ENCODE data around the gene PTPRT. TPM values are rescaled to one million over a fixed set of nuclear protein-coding genes. Genes with fewer than 3 reads are reported as not detected.

PTPRT gene
- total RNA-seq, 1 experiment from 2014 or later: 0.13 TPM

- no peaks in the 10 kb centered on the region for H3K23me2 ChIP-seq (ENCODE audit: insufficient read length, low read depth, low read length, poor library complexity, severe bottlenecking)
- H4K91ac ChIP-seq (ENCODE audit: insufficient read length, low read depth, low read length): no peak overlapping the region
- no peak overlapping the region for H3K4ac ChIP-seq (ENCODE audit: low read depth, low read length)
- no peaks in the 10 kb centered on the region for H3K27me3 ChIP-seq (ENCODE audit: insufficient read depth, low read length)
- Mint-ChIP-seq H3K4me1 (peaks cover 2 to 10% of the 10 kb centered on the region in 2 experiments; a peak in 2 of 4 replicates), H3K27ac (no peak overlapping the region), H3K9me3 (no peaks in the 10 kb centered on the region), H3K4me3 (no peak overlapping the region), H3K36me3 (ENCODE audit: insufficient read depth in 1 of 3, low read depth in 3 of 3) (no peaks in the 10 kb centered on the region), H3K27me3 (ENCODE audit: low read depth) (peaks cover 26% of the 10 kb centered on the region)
- peak; percentile 33 for DNase-seq
- H3K4me1 ChIP-seq (ENCODE audit: insufficient read depth, low read length): no peaks in the 10 kb centered on the region
- H2AK5ac ChIP-seq (ENCODE audit: insufficient read length, low read length): no peak overlapping the region
- no peak overlapping the region for H3K27ac ChIP-seq (ENCODE audit: insufficient read length, low read depth, low read length)
- H2AFZ ChIP-seq (ENCODE audit: low read length): no peak overlapping the region
- WGBS (ENCODE audit: extremely low coverage, insufficient read length, low lambda C conversion rate): no CpG with 5 or more reads among the region's 4 CpGs
- H2BK15ac ChIP-seq (ENCODE audit: low read depth, low read length): no peak overlapping the region
- H4K8ac ChIP-seq (replicated peaks; ENCODE audit: insufficient read length, low read depth, low read length): no peak overlapping the region
- no peak overlapping the region for H3T11ph ChIP-seq (ENCODE audit: low read length)
- no peaks in the 10 kb centered on the region for H3K79me2 ChIP-seq (ENCODE audit: insufficient read depth, low read length)
- H3K18ac ChIP-seq (ENCODE audit: insufficient read length, low read depth, low read length): no peak overlapping the region
- H3K9ac ChIP-seq (ENCODE audit: extremely low read depth, insufficient read length, low read length): no peak overlapping the region
- H3K4me2 ChIP-seq (ENCODE audit: insufficient read depth, insufficient read length, low read length): no peak overlapping the region
- no peaks in the 10 kb centered on the region for H3K79me1 ChIP-seq (ENCODE audit: insufficient read depth, low read depth, low read length, poor library complexity, severe bottlenecking)
- TF ChIP-seq, protein P1, sequence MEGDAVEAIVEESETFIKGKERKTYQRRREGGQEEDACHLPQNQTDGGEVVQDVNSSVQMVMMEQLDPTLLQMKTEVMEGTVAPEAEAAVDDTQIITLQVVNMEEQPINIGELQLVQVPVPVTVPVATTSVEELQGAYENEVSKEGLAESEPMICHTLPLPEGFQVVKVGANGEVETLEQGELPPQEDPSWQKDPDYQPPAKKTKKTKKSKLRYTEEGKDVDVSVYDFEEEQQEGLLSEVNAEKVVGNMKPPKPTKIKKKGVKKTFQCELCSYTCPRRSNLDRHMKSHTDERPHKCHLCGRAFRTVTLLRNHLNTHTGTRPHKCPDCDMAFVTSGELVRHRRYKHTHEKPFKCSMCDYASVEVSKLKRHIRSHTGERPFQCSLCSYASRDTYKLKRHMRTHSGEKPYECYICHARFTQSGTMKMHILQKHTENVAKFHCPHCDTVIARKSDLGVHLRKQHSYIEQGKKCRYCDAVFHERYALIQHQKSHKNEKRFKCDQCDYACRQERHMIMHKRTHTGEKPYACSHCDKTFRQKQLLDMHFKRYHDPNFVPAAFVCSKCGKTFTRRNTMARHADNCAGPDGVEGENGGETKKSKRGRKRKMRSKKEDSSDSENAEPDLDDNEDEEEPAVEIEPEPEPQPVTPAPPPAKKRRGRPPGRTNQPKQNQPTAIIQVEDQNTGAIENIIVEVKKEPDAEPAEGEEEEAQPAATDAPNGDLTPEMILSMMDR (conservative IDR thresholded peaks at IDR 0.05): no peak
- no peak overlapping the region for H2BK20ac ChIP-seq (ENCODE audit: low read depth, low read length, poor library complexity, severe bottlenecking)
- no peak overlapping the region for H2BK5ac ChIP-seq (ENCODE audit: insufficient read length, low read length)
- H4K20me1 ChIP-seq (ENCODE audit: control insufficient read depth, insufficient read depth, insufficient read length): no peaks in the 10 kb centered on the region
- no peak overlapping the region for H2BK12ac ChIP-seq (ENCODE audit: insufficient read length, low read depth, low read length)
- H3K14ac ChIP-seq (ENCODE audit: insufficient read depth, low read length): no peak overlapping the region
- H4K5ac ChIP-seq (ENCODE audit: insufficient read length, low read depth, low read length): no peak overlapping the region
- peaks cover 5% of the 10 kb centered on the region for H3K9me3 ChIP-seq (ENCODE audit: control insufficient read depth, low read depth, low read length)
- no peak overlapping the region for H3K23ac ChIP-seq (ENCODE audit: insufficient read length, low read depth, low read length)
- H3K56ac ChIP-seq (ENCODE audit: insufficient read length, low read depth, low read length): no peak overlapping the region
- no peak overlapping the region for H2BK120ac ChIP-seq (ENCODE audit: low read depth, low read length, poor library complexity, severe bottlenecking)
Observed at GRCh38 chr20:43043887-43044286, 145.8 kb downstream of the PTPRT start.
